ENCODE data around the gene GLYR1.

DNA sequence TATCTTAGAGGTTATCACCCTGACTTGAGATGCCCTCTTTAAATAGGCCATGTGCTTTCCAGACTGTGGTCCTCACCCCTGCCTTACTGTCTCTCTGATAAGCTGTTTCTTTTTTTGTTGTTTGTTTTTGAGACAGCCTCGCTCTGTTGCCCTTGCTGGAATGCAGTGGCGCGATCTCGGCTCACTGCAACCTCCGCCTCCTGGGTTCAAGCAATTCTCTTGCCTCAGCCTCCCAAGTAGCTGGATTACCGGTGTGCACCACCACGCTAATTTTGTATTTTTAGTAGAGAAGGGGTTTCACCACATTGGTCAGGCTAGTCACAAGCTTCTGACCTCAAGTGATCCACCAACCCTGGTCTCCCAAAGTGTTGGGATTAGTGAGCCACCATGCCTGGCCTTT lies 58.2 kb downstream of the GLYR1 start:
- TF ChIP-seq, protein P1, sequence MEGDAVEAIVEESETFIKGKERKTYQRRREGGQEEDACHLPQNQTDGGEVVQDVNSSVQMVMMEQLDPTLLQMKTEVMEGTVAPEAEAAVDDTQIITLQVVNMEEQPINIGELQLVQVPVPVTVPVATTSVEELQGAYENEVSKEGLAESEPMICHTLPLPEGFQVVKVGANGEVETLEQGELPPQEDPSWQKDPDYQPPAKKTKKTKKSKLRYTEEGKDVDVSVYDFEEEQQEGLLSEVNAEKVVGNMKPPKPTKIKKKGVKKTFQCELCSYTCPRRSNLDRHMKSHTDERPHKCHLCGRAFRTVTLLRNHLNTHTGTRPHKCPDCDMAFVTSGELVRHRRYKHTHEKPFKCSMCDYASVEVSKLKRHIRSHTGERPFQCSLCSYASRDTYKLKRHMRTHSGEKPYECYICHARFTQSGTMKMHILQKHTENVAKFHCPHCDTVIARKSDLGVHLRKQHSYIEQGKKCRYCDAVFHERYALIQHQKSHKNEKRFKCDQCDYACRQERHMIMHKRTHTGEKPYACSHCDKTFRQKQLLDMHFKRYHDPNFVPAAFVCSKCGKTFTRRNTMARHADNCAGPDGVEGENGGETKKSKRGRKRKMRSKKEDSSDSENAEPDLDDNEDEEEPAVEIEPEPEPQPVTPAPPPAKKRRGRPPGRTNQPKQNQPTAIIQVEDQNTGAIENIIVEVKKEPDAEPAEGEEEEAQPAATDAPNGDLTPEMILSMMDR (conservative IDR thresholded peaks at IDR 0.05; ENCODE audit: low read depth, low read length): no peak
- TF ChIP-seq EZH2 (IDR thresholded peaks at IDR 0.05; ENCODE audit: low read length, unreplicated experiment) (no peak), EZH2phosphoT487 (IDR thresholded peaks at IDR 0.05; ENCODE audit: borderline replicate concordance, low read length) (no peak)

All from PC-3 (cell line).